ENCODE results near the gene EXOG.
A peak's percentile ranks its signal among the peaks of the same experiment; 100 is the strongest.

DNA sequence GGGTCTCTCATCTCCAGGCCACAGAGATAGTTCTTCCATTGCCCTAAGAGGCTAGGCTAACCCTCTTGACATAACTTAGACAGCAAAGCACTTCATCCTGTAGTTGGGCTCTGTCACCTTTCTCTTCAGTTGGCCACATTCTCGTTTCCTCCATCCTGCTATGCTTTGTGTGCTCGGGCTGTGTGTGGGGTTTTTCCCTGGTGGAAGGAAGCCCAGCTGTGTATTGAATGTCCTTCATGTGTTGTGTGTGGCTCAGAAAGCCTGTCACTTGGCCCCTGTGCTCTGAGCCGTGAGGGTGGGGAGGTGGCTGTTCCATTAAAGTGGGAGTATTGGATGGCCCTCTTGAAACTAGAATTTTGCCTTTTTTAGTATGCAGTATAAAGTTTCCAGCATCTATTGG is 8.8 kb upstream of the EXOG start:
- TF ChIP-seq POLR2A (IDR thresholded peaks at IDR 0.05) (no peak), POLR2AphosphoS5 (IDR thresholded peaks at IDR 0.05) (peak in 1 of 3 donors; percentile 33)
- TF ChIP-seq, protein P1, sequence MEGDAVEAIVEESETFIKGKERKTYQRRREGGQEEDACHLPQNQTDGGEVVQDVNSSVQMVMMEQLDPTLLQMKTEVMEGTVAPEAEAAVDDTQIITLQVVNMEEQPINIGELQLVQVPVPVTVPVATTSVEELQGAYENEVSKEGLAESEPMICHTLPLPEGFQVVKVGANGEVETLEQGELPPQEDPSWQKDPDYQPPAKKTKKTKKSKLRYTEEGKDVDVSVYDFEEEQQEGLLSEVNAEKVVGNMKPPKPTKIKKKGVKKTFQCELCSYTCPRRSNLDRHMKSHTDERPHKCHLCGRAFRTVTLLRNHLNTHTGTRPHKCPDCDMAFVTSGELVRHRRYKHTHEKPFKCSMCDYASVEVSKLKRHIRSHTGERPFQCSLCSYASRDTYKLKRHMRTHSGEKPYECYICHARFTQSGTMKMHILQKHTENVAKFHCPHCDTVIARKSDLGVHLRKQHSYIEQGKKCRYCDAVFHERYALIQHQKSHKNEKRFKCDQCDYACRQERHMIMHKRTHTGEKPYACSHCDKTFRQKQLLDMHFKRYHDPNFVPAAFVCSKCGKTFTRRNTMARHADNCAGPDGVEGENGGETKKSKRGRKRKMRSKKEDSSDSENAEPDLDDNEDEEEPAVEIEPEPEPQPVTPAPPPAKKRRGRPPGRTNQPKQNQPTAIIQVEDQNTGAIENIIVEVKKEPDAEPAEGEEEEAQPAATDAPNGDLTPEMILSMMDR (IDR thresholded peaks at IDR 0.05 in 8 of 11, conservative IDR thresholded peaks at IDR 0.05 in 3 of 11): no peak

Data from spleen (tissue), 7 donors.